HEK293 (cell line): ENCODE results near the gene GRB14.

ENCODE experiments used
- CTCF ChIP-seq: fragments of 450-650 bp; formaldehyde crosslinking; IDR thresholded peaks from 2 replicates; pipeline ENCODE4 v1.5.1; 2016; ENCODE audit warnings: missing biosample characterization, missing genetic modification characterization
- PBX3 ChIP-seq: sonication (generic); formaldehyde crosslinking; IDR thresholded peaks from 2 replicates; pipeline ENCODE4 v1.8.1; 2022; ENCODE audit warnings: mild to moderate bottlenecking, moderate library complexity, missing genetic modification reagents
- REST ChIP-seq: fragments of 450-650 bp; formaldehyde crosslinking; IDR thresholded peaks from 2 replicates; pipeline ENCODE4 v1.5.1; 2016; ENCODE audit warnings: missing biosample characterization, missing genetic modification characterization
- ZFP69B ChIP-seq: fragments of 450-650 bp; formaldehyde crosslinking; IDR thresholded peaks from 2 replicates; pipeline ENCODE4 v1.5.1; 2016; ENCODE audit warnings: missing biosample characterization, missing genetic modification characterization
- ZNF629 ChIP-seq: fragments of 450-650 bp; formaldehyde crosslinking; IDR thresholded peaks from 2 replicates; pipeline ENCODE4 v1.5.1; 2017; ENCODE audit warnings: missing biosample characterization, missing genetic modification characterization

GRCh38 chr2:164662066-164662465 is 40.8 kb upstream of the GRB14 start:
- TF ChIP-seq REST (tag by site-specific recombination) (no peak), CTCF (no peak), ZFP69B (tag by site-specific recombination) (no peak), PBX3 (no peak), ZNF629 (tag by site-specific recombination) (no peak)
